ENCODE results near the gene HMGN4.

Gene HMGN4

DNA sequence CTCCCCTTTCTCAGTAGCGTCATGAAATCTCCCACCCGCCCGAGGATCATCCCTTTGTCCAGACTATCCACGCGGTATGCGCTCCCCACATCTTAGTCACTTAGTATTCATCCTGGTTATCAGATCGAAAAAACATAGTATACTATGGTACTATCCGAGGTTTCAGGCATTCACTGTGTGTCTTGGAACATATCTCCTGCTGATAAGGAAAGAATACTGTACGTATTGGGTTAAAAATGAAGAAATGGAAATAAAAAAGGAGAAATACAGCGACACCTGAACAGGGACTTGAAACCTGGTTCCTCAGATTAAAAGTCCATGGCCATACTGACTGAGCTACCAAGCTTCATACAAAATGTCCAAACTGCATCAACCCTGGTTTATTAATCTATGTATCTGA, 14.0 kb downstream of the HMGN4 start:
- no peak for DNase-seq (ENCODE audit: low read depth)

DNA sequence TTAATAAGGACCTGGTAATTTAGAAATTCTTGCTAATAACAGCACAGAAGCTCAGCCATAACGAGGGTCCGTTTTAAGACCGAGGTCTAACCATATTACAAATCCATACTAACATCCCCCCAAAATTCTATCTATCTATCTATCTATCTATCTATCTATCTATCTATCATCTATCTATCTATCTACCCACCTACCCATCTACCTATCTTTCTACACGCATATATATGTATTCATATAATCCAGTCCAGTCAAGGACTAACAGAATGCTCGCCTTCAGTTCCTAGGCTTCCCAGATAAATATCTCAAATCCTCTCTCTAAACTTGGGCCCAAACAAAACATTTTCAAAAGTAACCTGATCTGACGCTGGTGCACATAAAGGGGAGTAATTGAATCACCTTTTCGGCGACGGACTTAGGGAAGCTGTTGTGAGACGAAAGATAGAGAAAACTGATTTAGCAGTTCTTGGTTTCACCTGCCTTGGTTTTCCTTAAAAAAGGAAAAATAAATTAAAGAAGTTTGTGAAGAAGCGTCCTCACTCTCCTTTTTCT, 14.5 kb downstream of the HMGN4 start:
- DNase-seq (ENCODE audit: low read depth), result no peak

DNA sequence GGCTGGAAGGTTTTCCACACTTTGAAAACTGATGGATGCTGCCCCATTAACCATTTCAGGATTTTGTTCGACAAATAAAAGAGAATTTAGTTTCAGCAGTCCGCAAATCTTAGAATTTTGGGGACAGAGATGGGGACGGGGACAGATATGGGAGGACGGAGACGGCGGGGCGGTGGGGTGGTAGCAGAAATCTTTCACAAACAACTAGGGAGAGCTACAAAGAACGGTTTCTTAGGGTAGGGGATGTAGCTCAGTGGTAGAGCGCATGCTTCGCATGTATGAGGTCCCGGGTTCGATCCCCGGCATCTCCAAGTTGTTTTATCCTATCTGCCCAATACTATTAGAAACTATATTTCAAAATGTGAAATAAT, 15.1 kb downstream of the HMGN4 start:
- peak; percentile 61 for DNase-seq (ENCODE audit: low read depth)

DNA sequence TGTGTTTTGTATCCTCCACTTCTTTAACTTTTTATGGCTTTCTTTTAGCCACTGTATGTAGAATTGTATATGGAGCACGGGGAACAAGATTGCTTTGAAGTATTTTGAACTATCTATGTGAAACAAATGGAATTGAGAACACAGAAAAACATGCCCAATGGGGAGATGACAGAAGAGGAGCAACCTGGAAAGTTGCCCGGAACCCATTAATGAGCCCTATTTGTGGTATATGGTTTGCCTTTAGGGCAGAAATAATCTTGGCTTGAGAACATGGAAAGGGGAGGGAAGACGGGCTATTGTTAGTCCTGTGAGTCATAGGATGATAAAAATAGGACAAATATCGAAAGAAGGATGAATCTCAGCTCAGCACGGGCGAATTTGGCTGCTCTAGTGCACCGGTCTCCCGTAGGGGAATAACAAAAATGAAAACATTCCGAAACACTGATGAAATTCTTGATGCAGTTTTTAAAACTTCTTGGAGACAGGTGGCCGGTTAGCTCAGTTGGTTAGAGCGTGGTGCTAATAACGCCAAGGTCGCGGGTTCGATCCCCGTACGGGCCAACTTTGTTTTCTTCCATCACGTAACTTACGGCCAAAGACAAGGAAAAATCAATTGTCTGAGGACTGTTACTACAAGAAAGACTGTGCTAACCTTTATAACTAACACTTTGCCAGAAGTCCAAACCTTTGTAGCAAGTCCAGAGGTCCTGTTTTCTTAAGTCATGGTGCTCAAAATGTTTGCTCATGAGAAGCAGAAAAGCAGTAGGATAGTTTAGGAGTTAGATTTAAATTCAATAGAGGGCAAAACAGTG, 15.7 kb downstream of the HMGN4 start:
- peak; percentile 73 for DNase-seq (ENCODE audit: low read depth)

DNA sequence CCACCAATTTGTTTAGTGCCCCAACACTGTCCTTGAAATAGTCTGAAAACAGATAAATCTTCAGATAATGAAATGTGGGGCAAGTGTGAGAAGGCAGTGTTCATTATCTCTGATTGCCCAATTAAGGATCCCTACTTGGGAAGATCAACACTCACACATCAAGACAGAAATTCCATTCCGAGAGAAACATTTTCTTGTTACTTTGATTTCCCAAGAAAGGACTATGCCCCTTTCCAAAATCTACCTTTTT, 16.2 kb downstream of the HMGN4 start:
- DNase-seq (ENCODE audit: low read depth), result no peak

DNA sequence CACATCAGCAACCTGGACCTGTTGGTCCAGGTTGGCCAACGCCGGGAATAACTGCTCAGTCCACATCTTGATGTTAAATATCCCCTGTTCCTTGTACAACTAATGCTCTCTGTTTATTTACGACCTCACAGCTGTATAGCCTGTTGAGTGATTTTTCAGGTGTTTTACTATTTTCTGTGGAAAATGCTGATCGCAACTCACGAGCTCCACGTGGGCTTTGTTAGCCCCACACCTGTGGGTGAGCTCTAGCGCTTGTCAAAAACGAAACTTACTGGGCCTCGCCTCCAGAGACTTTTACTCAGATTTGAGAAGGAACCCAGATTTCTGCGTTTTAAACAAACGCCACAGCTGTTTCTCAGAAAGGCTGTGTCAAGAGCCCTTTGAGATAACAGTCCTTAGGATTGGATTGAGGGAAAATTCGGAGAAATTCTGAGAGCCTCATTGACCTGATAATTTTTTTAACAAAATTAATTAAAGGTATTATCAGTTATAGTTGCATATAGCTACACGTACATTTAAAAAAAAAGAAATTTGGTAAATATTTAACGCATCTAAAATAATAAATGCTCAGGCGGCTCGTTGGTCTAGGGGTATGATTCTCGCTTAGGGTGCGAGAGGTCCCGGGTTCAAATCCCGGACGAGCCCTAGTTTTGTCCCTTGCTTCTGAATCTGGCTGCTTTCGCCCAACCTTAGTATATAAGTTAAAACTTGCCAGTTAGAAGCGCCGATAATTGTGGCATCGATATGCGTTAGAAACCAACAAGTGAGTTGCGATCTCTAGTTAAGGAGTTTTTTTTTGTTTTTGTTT, 16.7 kb downstream of the HMGN4 start:
- DNase-seq (ENCODE audit: low read depth), result no peak

DNA sequence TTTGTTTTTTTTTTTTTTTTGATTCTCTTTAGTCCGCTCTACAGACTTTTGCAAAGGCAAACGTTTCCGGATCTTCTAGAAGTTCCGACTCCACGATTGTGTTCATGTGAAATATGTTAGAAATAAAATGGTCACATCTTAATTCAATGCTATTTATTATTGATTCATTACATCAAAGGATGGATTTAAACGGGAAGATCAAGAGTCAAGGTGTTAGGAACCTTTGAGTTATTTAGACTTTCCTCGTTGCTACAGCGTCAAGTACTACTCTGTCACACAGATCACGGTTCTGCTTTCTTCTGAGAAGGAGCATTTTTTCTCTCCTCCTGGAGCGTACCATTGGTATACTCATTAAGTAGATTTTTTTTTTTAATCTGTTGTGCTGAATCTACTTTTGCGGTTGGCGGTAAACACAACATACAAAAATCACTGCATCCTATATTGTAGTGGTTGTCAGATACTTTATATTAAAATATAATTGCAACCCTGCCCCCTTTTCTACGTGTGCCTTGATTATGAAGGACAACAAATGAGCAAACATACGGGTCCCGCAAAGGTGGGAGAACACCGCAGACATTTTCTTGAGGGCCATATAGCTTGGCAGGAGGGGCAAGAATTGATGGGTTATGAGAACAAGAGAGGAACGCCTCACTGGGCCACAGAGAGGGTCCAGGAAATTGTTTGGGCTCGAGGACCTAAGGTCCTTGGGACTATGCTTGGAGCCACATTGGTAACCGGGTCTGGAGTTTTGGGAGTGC, 17.5 kb downstream of the HMGN4 start:
- DNase-seq (ENCODE audit: low read depth), result no peak

DNA sequence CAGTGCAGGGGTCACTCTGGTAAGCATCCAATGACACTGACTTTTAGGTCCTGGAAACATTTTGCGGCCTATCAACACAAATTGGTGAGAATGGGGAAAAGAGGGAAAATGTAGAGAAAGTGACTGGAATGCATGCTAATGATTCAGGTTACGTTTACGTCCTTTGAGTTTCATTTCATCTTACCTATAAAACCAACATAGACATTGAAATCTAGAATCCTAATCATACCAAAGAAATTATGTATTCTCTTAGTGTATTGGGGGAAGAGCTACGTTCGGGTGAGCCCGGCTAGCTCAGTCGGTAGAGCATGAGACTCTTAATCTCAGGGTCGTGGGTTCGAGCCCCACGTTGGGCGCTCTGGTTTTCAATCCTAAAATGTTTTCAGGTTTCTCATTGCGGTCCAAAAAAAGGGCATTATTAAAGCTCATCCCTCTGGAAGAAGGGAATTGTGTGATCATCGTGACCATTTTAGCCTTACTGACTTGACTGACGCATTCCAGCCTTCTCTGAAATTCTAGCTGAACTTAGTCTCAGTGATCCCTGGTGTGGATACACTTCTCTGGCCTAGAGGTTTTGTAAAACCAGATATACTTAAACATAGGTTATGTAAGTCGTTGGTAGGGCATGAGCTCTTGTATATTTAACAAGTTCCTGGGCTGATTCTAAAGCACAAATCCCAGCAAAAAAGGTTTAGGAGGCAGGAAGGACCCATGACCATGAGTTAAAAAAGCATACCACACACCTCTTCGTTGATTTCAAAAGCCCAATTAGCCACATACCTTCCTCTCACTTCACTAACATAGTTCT, 18.3 kb downstream of the HMGN4 start:
- no peak for DNase-seq (ENCODE audit: low read depth)

DNA sequence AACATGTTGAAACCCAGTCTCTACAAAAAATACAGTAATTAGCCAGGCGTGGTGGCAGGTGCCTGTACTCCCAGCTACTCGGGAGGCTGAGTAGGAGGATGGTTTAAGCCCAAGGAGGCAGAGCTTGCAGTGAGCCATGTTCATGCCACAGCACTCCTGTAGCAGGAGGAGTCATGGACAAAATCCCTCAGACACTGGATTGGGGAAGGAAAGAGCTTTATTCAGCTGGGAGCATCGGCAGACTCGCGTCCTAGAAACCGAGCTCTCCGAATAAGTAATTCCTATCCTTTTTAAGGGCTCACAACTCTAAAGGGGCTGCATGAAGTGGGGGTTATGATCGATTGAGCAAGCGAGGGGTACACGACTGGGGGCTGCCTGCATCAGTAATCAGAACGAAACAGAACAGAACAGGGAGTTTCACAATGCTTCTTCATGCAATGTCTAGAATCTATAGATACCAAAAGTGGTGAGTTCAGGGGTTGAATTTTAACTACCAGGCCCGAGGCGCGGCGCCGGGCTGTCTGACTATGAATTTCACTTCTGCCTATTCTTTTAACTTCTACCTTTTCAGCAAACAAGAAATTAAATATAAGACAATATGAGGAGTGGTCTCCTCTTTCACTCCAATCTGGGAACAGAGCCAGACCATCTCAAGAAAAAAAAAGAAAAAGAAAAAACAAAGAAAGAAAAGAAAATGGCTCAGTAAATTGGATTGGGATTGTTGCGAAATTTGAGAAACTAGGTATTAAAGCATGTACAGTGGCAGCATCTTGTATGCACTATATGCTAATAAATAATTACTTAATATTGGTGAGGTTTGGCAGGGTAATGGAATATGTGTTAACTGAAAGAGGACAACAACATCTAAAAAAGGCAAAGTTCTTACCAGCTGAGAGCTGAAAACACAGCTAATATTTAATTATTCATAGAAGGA, 23.6 kb downstream of the HMGN4 start:
- no peak for DNase-seq (ENCODE audit: low read depth)

DNA sequence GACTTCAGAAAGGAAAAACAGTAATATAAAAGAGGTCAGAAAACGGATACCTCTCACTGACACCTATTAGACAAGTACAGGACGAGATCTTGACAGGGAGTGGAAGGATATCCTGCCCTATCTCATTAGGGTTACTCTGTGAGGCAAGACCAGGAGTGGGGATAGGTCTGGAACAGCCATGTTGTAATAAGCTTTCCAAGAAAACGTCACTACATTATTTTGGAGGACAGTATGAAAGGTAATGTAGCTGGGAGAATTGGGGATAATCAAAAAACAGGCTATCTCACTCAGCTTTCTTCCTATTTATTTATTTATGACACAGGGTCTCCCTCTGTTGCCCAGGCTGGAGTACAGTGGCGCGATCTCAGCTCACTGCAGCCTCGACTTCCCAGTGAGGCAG, 25.3 kb downstream of the HMGN4 start:
- no peak for DNase-seq (ENCODE audit: low read depth)

DNA sequence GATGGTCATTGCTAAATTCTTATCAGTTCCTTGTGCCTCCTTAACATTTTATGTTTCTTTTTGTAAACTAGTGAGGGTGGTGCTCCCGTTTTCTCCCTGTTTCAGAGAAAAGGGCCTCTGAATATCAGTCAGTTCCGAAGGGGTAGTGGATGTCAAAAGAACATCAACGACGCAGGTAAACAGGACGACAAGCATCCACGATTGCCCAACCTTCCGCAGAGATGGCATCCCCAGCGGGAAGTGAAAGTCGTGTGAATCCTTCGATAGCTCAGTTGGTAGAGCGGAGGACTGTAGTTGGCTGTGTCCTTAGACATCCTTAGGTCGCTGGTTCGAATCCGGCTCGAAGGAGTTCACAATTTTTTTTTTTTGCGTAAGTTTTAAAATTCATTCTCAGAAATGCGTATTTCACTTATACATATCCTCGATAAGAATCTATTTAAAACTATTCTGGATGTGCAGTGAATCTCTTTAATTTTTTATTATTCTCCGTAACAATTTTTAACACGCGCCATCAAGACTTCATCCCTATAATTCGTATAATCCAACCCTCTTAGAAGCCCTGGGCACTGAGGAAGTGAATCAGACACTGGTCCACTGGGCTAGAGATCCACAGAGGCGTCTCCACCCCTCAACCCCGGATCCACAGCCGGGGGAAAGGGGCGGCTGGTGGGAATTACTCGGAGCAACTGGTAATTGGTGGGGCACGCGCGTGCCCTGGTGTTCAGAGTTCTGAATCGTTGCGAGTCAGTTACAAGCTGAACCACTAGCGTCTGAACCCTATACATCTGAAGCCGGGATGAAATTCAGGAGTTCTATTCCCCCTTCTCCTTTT, 30.7 kb downstream of the HMGN4 start:
- peak; percentile 97 for DNase-seq (ENCODE audit: low read depth)

DNA sequence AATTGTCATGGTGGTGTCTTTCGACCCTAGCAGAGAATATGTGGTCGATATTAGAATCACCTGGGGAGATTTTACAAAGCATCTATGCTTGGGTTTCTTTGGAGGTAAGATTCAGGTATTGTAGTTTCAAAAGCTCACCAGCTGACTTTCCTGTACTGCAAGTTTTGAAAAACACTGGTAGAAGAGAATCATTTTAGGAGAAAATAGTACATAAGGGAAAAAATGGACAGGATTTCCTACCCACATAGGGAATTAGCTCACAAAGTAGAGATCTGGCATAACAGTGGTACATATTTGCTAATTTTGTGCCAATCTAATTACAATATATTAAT, 31.2 kb downstream of the HMGN4 start:
- DNase-seq (ENCODE audit: low read depth), result no peak

DNA sequence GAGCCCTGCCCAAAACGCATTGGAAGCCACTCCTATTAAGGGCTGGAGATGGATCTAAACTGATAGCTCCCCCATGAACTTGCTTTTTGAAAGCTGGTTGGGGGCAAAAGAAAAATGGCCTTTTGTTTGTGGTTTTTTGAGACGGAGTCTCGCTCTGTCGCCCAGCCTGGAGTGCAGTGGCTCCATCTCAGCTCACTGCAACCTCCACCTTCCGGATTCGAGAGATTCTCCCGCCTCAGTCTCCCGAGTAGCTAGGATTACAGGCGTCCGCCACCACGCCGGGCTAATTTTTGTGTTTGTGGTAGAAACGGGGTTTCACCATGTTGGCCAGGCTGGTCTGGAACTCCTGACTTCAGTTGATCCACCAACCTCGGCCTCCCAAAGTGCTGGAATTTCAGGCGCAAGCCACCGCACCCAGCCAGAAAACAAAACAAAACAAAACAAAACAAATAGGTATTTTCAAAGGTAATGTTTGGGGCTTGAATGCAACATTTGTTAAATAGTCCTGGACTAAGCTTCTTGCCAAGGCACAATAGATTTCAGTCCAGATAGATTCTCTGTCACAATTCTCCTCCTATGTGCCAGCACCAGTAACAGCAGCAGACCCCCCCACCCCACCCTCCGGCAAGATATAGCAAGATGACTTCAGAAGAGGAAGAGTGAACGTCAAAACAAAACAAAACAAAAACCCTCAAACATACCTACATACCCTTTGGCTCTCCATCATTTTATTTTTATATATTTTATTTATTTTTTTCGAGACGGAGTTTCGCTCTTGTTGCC, 32.1 kb downstream of the HMGN4 start:
- DNase-seq (ENCODE audit: low read depth), result no peak

DNA sequence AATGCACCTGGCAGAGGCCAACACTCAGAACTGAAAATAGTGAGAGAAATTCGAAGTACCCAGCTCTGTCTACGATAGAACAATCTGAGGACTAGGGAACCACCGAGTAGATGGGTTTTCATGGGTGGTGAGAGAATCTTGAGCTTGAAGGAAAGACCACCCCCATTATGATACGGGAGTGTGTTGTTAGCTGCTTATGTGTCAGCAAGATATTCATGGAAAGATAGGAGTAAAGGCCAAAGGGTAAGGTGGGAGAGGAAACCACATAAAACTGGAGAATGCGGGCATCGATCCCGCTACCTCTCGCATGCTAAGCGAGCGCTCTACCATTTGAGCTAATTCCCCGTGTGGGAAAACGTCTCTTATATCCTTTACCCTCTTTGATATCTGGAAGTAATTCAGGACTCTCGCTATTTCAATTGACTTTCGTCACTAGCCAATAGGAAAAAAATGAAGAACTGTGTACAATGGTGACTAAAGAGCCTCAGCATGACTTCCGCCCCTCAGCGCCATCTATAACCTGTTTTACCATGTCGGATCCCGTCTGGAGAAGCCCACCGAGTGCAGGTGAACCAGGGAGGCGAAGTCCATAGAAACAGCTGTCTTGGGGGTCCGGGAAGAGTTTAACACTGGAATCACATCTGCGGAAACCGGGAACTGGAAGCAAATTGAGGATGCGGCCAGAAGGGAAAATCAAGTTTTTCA, 33.6 kb downstream of the HMGN4 start:
- no peak for DNase-seq (ENCODE audit: low read depth)

DNA sequence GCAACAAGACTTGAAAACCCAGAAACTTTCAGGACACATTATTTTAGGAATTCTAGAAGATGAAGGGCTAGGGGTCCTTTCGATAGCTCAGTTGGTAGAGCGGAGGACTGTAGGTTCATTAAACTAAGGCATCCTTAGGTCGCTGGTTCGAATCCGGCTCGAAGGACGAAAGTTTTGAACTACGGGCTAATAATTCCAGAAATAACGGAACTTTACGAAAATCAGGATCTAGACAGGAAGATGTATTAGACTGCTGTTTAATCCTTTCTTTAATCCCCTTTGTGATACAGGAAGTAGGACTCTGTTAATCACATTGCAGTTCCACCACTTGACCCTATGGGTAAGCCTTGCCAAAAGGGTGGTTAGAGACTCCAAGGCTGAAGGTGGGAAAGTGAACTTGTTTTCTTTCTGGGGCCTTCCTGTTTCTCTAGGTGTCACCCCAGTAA, 37.4 kb downstream of the HMGN4 start:
- DNase-seq (ENCODE audit: low read depth), result no peak

DNA sequence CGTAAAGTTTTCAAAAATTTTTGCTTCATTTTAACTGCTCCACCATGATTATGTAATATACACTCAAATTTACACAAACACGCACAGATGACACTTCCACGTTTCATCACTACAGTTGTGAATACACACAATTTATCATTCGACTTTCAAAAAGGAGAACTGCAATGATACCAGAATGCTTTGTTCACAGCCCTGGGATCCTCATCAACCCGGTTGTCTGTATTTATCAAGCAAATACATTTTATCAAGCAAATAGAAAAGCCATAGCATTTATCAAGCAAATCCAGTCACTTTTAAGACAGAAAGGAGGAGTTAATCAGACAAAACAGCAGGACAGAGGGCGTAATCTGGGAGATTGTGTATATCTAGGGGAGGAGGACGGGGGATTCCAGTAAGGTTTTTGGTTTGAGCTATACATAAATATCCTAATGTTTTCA, 38.3 kb downstream of the HMGN4 start:
- DNase-seq (ENCODE audit: low read depth), result no peak

DNA sequence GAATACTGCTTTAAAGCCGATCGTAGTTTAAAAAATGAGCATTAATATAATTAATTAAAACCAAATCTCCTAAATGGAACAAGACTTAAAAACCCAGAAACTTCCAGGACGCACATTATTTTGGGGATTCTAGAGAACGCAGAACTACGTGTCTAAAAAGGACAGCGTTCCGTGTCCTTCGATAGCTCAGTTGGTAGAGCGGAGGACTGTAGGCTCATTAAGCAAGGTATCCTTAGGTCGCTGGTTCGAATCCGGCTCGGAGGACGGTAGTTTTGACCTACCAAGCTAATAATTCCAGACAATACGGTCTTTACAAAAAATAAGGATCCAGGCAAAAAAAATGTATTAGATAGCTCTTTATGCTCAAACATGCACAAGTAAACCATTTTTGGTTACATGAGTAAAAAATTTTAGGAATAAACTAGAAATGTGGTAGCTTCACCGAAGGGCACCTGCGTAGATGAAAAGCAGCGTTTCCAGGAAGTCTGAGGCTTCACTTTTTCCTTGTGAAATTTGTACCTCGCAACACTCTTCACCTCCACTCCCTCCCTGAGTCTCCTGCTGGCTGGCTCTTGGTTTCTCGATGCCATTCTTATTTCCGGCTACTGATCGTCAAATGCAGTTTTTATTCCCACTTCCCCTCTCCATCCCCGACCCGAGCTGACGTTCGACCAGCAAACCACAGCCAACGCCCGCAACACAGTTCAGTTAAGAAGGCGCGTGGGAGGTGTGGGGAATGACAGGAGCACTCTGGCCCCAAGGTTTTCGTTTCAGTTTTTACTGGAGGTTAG, 39.0 kb downstream of the HMGN4 start:
- no peak for DNase-seq (ENCODE audit: low read depth)

DNA sequence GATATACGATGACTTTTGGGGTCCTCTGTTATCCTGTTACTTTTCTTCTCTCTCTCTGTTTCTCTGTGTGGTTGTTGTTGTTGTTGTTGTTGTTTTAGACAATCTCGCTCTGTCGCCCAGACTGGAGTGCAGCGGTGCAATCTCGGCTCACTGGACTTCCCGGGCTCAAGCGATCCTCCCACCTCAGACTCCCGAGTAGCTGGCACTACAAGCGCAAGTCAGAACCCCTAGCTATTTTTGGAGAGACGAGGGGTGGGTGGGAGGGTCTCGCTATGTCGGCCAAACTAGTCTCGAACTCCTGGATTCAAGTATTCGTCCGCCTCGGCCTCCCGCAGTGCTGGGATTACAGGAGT, 39.5 kb downstream of the HMGN4 start:
- DNase-seq (ENCODE audit: low read depth), result no peak
